K562 (cell line): ENCODE results near the gene C4orf51. TPM values are rescaled to one million over a fixed set of nuclear protein-coding genes. Genes with fewer than 3 reads are reported as not detected.
A peak's percentile ranks its signal among the peaks of the same experiment; 100 is the strongest.

Experiments
- BCL6 ChIP-seq: fragments of 250-450 bp; sonication (Bioruptor Pico); IDR thresholded peaks from 2 replicates; pipeline ENCODE4 v1.4.0; 2020
- CBX1 ChIP-seq: sonication (generic); IDR thresholded peaks from 2 replicates; pipeline ENCODE4 v1.6.1; 2016; ENCODE audit warnings: antibody characterized with exemption, low read depth, mild to moderate bottlenecking
- GTF2F1 ChIP-seq: IDR thresholded peaks from 2 replicates; pipeline ENCODE4 v1.6.1; 2011; ENCODE audit warnings: low read depth, low read length, improper control_type of control experiment
- HDAC6 ChIP-seq: IDR thresholded peaks from 2 replicates; pipeline ENCODE4 v1.6.1; 2012; ENCODE audit warnings: low read depth, mild to moderate bottlenecking, control low read depth, inconsistent platforms, low read length, moderate library complexity
- MGA ChIP-seq: fragments of 450-650 bp; IDR thresholded peaks from 2 replicates; pipeline ENCODE4 v1.6.1; 2016; ENCODE audit warnings: mild to moderate bottlenecking, moderate library complexity
- RNF219 ChIP-seq: fragments of 250-450 bp; sonication (Bioruptor Pico); IDR thresholded peaks from 2 replicates; pipeline ENCODE4 v1.5.0; 2022; ENCODE audit warnings: mild to moderate bottlenecking
- U2AF2 ChIP-seq: fragments of 200-400 bp; formaldehyde crosslinking; optimal IDR thresholded peaks from 2 replicates; pipeline ENCODE3; 2017; ENCODE audit warnings: low read depth, mild to moderate bottlenecking, low read length
- WHSC1 ChIP-seq: IDR thresholded peaks from one replicate; pipeline ENCODE4 v1.6.1; 2012; ENCODE audit warnings: low read length, control low read depth, inconsistent platforms
- ZKSCAN1 ChIP-seq: fragments of 150-350 bp; IDR thresholded peaks from 2 replicates; pipeline ENCODE4 v1.6.1; 2016; ENCODE audit warnings: low read depth, low read length
- ZNF263 ChIP-seq: sonication (generic); formaldehyde crosslinking; IDR thresholded peaks from 2 replicates; pipeline ENCODE4 v1.8.0; 2022; ENCODE audit warnings: mild to moderate bottlenecking, missing genetic modification reagents, borderline replicate concordance
- ZNF444 ChIP-seq: fragments of 250-450 bp; sonication (Bioruptor Pico); IDR thresholded peaks from 2 replicates; pipeline ENCODE4 v1.4.0; 2020; ENCODE audit warnings: mild to moderate bottlenecking, moderate library complexity
- ZZZ3 ChIP-seq: fragments of 450-650 bp; IDR thresholded peaks from 2 replicates; pipeline ENCODE4 v1.6.1; 2016; ENCODE audit warnings: antibody characterized with exemption, mild to moderate bottlenecking, moderate library complexity
- polyA plus RNA-seq, 8 experiments: library from polyadenylated mRNA; depleted of rRNA in 4 of 8; stranded (reverse) in 5 of 8; unstranded in 3 of 8; fragments of >200 nt; fragmentation: Nextera tagmentation in 2 of 8; fragmentation: Illumina TruSeq in 1 of 8; extraction: Ambion mirVana in 2 of 8; extraction: Trizol in 1 of 8; gene quantifications; 2 replicates each; pipeline versions ENCODE4 v1.2.1 to v1.2.3, GENCODE V29; 2011 to 2014; ENCODE audit warnings: inconsistent platforms in 1 of 8, missing spikeins in 1 of 8
- total RNA-seq, 7 experiments: library from RNA; depleted of rRNA in 6 of 7; stranded (reverse); fragments of >200 nt in 6 of 7; fragmentation: Illumina TruSeq in 2 of 7; extraction: Trizol in 2 of 7; gene quantifications; 2 replicates each; pipeline versions ENCODE4 v1.2.1 to v1.2.3, GENCODE V29; 2011 to 2021; ENCODE audit warnings: low replicate concordance in 1 of 7

The C4orf51 gene
- total and polyA plus RNA-seq, 9 of the 15 experiments (the other 6 are each of a cell fraction or from before 2014, with no cell fraction given) = not detected

- TF ChIP-seq MGA = peak; percentile 97
- no peak for TF ChIP-seq WHSC1
- TF ChIP-seq HDAC6 = no peak
- TF ChIP-seq ZKSCAN1 = no peak
- TF ChIP-seq ZNF444 (CRISPR knock-in tag) = no peak
- TF ChIP-seq GTF2F1 = no peak
- no peak for TF ChIP-seq CBX1
- no peak for TF ChIP-seq ZZZ3
- TF ChIP-seq U2AF2 = no peak
- no peak for TF ChIP-seq RNF219 (CRISPR knock-in tag)
- TF ChIP-seq BCL6 = no peak
- peak; percentile 73 for TF ChIP-seq ZNF263 (CRISPR knock-in tag)
These were observed 53.2 kb downstream of the C4orf51 start (continued) for GRCh38 chr4:145732895-145733880.
